Tibial artery (tissue), 4 donors: ENCODE measurements around the gene UBE2V1.

ENCODE experiments used
- DNase-seq, 2 donors: peaks; one replicate each; pipeline ENCODE4 v3.0.0-alpha.2; 2019
- H3K27ac ChIP-seq, 2 donors: fragments of 200-600 bp; sonication (generic) in 1 of 2; 1 replicate in 1 of 2; 2 replicates in 1 of 2; pipeline ENCODE4 v1.5.1; 2018 to 2019; ENCODE audit warnings: mild to moderate bottlenecking in 1 of 2
- H3K27me3 ChIP-seq, 2 donors: fragments of 200-600 bp; sonication (generic) in 1 of 2; one replicate each; pipeline versions ENCODE4 v1.5.1 to v1.6.0; 2016 to 2019
- H3K36me3 ChIP-seq, 3 donors: fragments of 200-600 bp; sonication (generic) in 2 of 3; one replicate each; pipeline ENCODE4 v1.5.1; 2016 to 2019; ENCODE audit warnings: mild to moderate bottlenecking in 2 of 3
- H3K4me1 ChIP-seq, 4 donors: fragments of 200-600 bp; sonication (generic) in 2 of 4; 1 replicate in 3 of 4; 2 replicates in 1 of 4; pipeline ENCODE4 v1.5.1; 2016 to 2019
- H3K4me3 ChIP-seq, 2 donors: fragments of 200-600 bp; sonication (generic) in 1 of 2; 1 replicate in 1 of 2; 2 replicates in 1 of 2; pipeline ENCODE4 v1.5.1; 2018 to 2019; ENCODE audit warnings: mild to moderate bottlenecking in 2 of 2
- H3K9me3 ChIP-seq, 3 donors: fragments of 200-600 bp; sonication (generic) in 1 of 3; one replicate each; pipeline ENCODE4 v1.5.1; 2016 to 2019
- intact Hi-C: fragments of 100-400 bp; cut with DNase I; formaldehyde crosslinking; loops from one replicate; pipeline ENCODE4 v1.15.0; 2023; ENCODE audit warnings: low total_unique reads
- TF ChIP-seq, protein P1 (sequence below), 2 experiments: fragments of 200-600 bp in 1 of 2; fragments of 450-650 bp in 1 of 2; IDR thresholded peaks; one replicate each; pipeline ENCODE4 v1.5.1; 2017 to 2019; ENCODE audit warnings: antibody characterized with exemption in 2 of 2, mild to moderate bottlenecking in 1 of 2, moderate library complexity in 1 of 2

UBE2V1 gene

DNA sequence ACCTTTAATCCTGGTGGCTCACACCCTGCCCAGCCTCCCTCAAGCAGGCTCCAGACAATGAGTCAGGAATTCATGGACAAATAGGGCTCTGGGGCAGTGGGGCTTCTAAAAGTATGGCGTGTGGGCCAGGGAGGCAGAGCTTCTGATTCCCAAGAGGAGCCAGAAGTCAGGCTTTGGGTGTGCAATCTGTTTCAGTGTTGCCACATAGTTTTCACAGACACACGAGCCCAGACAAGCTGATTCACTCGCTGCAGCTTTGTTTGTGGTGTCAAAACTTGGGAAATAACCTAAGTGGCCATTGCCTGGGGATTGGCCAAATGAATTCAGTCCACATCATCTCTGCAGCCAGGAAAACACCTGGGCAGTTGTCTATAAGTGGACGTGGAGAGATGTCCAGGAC is 31.4 kb upstream of the UBE2V1 start:
- peak; percentile 85 to 90 for DNase-seq
- Histone ChIP-seq H3K36me3 (peaks cover 9 to 51% (median 33%) of the 10 kb centered on the region in 3 donors), H3K4me1 (peaks cover 0 to 45% (median 25%) of the 10 kb centered on the region in 4 donors), H3K4me3 (no peak overlapping the region), H3K9me3 (no peaks in the 10 kb centered on the region), H3K27me3 (no peaks in the 10 kb centered on the region), H3K27ac (peak overlapping the region; percentile 68 to 73)
- TF ChIP-seq, protein P1, sequence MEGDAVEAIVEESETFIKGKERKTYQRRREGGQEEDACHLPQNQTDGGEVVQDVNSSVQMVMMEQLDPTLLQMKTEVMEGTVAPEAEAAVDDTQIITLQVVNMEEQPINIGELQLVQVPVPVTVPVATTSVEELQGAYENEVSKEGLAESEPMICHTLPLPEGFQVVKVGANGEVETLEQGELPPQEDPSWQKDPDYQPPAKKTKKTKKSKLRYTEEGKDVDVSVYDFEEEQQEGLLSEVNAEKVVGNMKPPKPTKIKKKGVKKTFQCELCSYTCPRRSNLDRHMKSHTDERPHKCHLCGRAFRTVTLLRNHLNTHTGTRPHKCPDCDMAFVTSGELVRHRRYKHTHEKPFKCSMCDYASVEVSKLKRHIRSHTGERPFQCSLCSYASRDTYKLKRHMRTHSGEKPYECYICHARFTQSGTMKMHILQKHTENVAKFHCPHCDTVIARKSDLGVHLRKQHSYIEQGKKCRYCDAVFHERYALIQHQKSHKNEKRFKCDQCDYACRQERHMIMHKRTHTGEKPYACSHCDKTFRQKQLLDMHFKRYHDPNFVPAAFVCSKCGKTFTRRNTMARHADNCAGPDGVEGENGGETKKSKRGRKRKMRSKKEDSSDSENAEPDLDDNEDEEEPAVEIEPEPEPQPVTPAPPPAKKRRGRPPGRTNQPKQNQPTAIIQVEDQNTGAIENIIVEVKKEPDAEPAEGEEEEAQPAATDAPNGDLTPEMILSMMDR (IDR thresholded peaks at IDR 0.05) = no peak
- intact Hi-C loops = no loop called here

DNA sequence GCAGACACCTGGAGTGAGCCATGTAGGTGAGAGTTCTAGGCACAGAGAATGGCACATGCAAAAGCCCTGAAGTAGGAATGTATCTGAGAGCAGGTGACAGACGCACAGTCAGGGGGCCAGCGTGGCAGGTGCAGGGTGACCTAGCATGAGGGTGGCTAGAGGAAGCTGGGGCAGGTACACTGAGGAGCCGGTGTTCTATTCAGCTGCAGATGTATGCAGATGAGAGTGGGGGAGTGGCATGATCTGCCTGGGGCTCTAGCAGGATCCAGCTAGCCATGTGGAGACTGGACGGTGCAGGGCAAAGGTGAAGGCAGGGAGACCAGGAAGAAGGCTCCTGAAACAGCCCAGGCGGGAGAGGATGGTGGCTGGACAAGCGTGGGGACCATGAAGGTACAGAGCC is 29.9 kb upstream of the UBE2V1 start:
- H3K27ac ChIP-seq = peak overlapping the region in 1 of 2 donors; percentile 68
- TF ChIP-seq, protein P1 (IDR thresholded peaks at IDR 0.05) = no peak
- no peaks in the 10 kb centered on the region for H3K9me3 ChIP-seq
- no peaks in the 10 kb centered on the region for H3K27me3 ChIP-seq
- intact Hi-C loops = no loop called here
- no peak overlapping the region for H3K4me3 ChIP-seq
- DNase-seq = no peak
- peaks cover 0 to 55% (median 34%) of the 10 kb centered on the region in 4 donors for H3K4me1 ChIP-seq
- H3K36me3 ChIP-seq = peaks cover 9 to 42% (median 28%) of the 10 kb centered on the region in 3 donors

DNA sequence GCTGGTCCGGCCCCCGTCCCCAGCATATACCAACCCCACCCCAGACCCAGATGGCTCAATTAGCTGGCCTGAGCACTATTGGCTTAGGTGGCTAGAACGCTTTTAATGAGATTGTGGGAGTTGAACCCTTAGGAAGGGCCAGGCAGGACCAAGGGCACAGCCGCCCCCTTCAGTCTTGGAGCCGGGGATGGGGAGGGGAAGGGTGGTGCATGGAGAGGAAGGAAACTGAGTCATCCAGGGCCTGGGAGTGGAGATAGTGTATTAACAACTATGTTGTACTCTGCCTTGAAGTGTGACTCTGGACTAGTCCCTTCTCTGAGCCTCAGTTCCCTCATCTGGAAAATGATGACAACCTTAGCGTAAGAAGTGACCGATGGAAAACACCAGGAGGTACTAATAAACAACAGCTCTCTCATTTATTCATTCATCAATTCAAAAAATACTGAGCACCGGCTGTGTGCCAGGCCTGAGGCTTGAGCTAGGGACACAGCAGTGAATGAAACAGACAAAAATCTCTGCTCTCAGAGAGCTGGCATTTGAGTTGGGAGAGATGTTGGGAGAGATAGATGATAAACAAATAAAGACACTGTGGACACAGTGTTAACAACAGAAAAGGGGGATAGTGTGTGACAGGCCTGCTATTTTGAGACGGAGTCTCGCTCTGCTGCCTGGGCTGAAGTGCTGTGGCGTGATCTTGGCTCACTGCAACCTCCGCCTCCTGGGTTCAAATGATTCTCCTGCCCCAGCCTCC is 29.0 kb upstream of the UBE2V1 start:
- Histone ChIP-seq H3K27me3 (no peaks in the 10 kb centered on the region), H3K36me3 (peaks cover 9 to 36% (median 28%) of the 10 kb centered on the region in 3 donors), H3K4me1 (peaks cover 0 to 52% (median 35%) of the 10 kb centered on the region in 4 donors), H3K4me3 (no peak overlapping the region), H3K27ac (peak overlapping the region; percentile 13 to 14), H3K9me3 (no peaks in the 10 kb centered on the region)
- intact Hi-C loops = no loop called here
- TF ChIP-seq, protein P1 (IDR thresholded peaks at IDR 0.05) = no peak
- no peak for DNase-seq

DNA sequence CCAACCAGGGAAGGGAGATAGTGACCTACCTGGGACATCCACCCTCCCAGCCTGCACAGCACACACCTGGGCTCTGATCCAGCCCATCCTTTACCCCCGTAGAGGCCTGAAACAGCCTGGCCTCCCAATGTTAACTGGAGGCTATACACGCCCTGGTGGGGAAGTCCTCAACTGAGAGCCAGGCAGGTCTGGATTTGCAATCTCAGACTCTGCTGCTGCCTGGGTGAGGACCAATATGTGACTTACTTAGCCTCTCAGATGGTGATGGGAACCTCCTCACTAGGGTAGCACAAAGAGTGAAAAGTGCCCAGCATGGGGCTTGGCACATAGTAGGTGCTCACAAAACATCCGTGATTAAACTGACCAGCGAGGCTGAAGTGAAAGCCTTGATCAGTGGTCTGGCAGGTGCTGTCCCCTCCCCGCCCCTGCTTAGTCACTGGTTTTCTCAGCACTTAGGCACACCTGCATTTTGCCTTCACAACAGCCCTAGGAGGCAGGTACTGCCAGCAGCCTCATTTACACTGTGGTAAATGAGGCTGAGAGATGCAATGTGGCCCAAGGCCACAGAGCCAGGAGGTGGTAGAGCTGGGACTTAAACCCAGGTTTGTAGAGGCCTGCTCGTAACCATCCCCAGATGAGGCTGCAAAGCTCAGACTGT is 28.2 kb upstream of the UBE2V1 start:
- peak overlapping the region in 1 of 2 donors; percentile 13 for H3K27ac ChIP-seq
- H3K4me1 ChIP-seq = peaks cover 0 to 43% (median 30%) of the 10 kb centered on the region in 4 donors
- DNase-seq = no peak
- H3K27me3 ChIP-seq = no peaks in the 10 kb centered on the region
- TF ChIP-seq, protein P1 (IDR thresholded peaks at IDR 0.05) = no peak
- no peaks in the 10 kb centered on the region for H3K9me3 ChIP-seq
- no peak overlapping the region for H3K4me3 ChIP-seq
- intact Hi-C loops = no loop called here
- H3K36me3 ChIP-seq = peaks cover 9 to 36% (median 28%) of the 10 kb centered on the region in 3 donors

DNA sequence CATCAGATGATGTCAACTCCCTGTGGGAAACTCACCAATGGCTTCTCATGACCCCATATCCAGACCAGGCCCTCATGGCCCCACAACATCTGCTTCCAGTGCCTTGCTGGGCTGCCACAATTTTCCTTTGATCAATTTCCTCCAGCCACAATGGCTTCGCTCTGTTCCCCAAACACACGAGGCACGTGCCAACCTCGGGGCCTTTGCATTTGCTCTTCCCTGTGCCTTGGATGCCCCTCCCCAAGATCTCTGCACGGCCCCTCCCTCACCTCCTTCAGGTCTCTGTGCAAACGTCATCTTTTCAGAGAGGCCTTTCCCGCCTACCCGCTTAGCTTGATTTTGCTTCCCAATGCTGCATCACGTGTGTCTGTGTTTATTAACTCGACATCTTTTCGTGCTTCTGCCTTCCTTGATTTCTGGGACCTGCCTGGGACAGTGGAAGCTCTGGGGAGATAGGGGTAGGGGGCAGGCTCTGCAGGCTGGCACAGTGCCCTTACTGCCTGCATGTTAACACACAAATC is 27.4 kb upstream of the UBE2V1 start:
- no peaks in the 10 kb centered on the region for H3K9me3 ChIP-seq
- H3K27me3 ChIP-seq = no peaks in the 10 kb centered on the region
- no peak overlapping the region for H3K4me3 ChIP-seq
- peaks cover 9 to 36% (median 28%) of the 10 kb centered on the region in 3 donors for H3K36me3 ChIP-seq
- TF ChIP-seq, protein P1 (IDR thresholded peaks at IDR 0.05) = no peak
- H3K4me1 ChIP-seq = peaks cover 0 to 36% (median 28%) of the 10 kb centered on the region in 4 donors
- no peak for DNase-seq
- no peak overlapping the region for H3K27ac ChIP-seq
- intact Hi-C loops = no loop called here
